ENCODE results near the gene ROR2.
"Not testable (repeated sequence)": the region's sequence is repeated elsewhere in the genome, so short reads cannot be mapped to it uniquely, and the experiment has no call there.

Gene ROR2

DNA sequence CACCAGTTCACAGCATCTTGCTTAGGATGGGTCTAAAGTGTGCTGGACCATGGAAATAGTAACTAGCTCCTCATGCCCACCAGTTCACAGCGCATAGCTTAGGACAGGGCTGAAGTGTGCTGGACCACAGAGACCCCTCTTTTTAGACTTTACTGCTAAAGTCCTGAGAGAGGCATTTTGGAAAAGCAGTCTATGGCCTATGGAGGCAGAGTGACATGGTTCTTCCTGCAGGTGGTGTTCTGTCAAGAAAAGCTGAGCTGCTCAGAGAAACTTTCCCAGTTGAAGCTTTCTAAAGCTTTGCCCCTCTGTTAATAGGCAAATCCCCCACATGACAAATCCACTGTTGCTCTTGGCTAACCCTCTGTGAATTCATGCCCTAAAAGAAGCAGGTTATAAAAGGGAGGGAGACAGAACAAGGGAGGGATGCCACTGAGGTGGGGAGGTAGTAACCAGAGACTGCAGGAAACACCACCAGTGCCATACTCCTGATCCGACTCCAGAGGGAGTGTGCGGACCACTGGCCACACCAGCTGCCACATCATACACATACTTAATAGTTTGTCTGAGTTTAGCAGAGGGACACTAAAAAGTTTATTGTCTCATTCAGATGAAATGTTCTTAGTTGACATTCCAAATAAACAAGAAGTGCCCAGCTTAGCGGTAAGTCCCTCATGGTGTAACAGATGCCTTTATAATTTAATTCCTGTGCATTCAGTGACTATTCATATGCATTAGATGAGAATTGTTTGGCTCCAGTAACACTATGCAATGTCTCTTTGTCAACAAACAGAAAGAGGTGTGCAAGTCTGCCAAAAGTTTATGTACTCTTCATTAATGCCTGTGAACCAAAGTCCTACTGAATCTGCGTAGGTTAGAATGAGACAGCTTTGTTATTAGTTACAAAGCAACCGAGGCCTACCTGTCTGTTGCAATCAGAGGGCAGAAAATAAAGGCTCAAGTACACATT, 290.2 kb downstream of the ROR2 start:
- DNase-seq, result no peak

DNA sequence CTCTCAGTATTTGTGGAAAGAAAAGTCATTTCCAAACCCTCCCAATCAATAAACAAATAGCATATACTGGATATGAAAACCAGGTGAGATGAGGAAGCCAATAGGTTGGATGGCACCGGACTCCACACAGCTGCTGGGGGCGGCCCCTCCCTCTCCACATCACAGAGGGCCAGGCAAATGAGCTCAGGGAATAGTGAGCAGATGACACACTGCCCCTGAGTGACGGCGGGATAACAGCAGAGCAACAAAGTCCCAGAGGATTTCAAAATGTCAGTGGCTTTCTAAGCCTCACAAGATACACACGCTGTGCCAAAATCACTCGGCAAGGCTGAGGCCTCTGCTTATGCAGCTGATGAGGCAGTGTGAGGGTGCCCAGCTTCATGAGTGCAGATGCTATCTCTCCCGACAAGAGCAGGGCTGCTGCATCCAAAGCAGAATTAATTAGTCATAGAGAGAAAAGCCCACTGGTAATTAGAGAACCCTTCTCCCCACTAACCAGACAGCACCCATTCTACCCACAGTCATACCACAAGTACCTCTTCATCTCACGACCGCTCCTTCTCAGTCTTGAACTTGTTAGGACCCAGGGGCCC, 291.4 kb downstream of the ROR2 start:
- DNase-seq, result no peak

DNA sequence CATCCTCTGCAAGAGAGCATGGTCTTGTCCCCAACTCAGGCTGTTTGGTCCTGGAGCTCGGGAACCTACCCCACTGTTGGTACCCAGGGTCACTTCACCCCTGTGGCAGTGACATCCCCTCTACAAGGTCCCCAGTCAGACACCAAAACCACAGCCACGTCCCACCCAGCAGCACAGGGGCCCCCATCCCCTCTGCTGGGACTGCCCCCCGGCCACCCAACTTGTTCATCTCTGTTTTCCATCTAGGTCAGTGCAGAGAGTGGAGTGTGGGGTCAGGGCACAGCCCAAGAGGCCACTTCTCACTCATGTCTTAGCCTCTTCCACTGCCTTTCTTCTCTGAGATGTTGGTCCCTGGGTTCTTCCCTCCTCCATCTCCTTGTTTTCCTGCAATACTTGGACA, 292.5 kb downstream of the ROR2 start:
- DNase-seq, result no peak

DNA sequence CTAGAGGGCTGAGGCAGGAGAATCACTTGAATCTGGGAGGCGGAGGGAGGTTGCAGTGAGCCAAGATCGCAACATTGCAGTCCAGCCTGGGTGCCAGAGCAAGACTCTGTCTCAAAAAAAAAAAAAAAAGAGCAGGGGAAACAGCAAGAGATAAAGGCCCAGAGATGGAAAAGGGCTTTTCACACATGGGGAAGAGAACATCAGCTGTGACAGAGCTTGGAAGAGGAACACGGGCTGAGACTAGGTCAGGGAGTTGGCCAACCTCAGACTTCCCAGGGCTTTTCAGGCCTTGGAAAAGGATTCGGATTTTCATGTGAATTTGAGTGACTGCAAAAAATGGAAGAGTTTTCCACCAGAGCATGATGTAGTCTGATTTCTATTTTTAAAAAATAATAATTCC, 294.4 kb downstream of the ROR2 start:
- no peak for DNase-seq

DNA sequence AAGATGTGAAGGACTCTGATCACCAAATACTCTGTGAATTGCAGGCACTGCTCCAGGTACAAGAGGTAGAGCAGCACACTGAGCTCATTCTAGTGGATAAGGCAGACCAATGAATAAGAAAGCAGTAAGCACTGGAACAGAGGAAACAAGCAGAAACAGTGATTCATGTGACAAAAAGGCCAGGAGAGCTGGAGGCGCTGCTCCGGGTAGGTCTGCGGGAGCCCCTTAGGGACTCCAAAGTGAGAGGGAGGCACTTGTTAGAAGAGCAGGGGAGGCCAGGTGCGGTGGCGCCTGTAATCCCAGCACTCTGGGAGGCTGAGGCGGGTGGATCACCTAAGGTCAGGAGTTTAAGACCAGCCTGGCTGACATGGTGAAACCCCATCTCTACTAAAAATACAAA, 294.8 kb downstream of the ROR2 start:
- no peak for DNase-seq

DNA sequence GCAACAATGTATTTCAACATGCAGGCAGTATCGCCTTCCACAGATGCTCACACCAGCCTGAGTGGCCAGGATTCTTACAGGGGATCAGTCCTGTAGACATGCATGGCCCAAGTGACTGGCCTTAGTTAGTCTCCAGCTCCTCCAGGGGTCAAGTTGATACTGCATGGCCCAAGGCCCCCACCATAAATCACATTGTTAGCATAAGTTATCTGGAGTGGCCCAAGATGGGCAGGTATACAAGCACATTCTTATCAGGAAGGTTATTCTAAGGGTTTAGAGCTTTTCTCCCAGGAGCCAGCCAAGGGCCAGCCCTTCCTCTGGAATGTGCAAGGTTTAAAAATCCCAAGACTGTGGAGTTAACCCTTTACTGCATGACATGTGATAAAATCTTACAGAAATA, 295.5 kb downstream of the ROR2 start:
- no peak for DNase-seq

DNA sequence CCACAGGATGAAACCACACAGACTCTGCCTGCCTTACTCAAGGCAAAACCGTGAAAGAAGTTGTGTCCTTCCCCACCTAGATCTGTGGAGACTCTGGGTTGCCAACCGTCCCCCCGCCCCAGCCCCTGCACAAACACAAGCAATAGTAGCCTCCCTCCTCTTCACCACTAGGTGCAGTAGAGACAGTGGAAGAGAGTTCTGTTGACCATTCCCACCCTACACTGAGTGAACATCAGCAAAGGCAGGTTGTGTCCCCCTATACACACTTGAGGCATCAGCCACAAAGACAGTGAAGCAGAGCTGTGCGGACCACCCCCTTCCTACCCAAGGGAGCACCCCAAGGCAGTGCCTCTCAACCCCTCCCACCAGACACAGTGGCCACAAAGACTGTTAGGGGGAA, 302.7 kb downstream of the ROR2 start:
- no peak for DNase-seq

DNA sequence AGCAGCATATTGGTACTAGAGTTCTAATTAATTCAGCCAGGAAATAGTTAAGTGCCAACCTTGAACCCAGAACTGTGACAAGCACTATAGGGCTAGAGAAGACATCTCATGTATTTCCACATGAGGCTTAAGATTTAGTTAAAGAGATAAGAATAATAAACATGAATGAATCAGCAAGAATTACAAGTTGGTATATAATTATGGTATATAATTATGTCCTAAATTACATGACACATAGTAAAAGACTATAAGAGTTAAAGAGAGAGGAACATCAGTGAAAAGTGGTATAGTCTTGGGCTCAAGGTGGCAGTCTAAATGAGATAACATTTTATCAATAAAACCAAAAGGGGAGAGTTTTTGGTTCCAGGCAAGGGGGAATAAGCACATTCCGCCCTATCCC, 303.3 kb downstream of the ROR2 start:
- DNase-seq, result no peak

DNA sequence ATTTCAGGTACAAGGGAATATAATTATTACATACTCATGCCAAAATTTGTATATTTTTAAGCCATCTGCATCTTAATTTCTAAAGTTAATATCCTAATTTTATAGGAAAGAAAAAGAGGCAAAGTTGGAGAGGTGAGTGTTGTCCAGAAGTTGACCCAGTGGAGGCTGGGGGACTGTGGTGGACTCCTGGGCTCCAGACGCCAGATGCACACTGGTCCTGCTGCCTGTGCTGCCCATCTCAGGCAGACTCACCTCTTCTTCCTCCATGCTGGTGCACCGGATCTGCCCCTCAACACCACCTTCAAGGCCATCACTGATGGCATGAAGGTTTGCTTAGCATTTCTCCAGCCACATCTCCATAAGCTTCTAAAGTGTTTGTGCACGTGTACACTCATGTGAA, 305.6 kb downstream of the ROR2 start:
- no peak for DNase-seq

DNA sequence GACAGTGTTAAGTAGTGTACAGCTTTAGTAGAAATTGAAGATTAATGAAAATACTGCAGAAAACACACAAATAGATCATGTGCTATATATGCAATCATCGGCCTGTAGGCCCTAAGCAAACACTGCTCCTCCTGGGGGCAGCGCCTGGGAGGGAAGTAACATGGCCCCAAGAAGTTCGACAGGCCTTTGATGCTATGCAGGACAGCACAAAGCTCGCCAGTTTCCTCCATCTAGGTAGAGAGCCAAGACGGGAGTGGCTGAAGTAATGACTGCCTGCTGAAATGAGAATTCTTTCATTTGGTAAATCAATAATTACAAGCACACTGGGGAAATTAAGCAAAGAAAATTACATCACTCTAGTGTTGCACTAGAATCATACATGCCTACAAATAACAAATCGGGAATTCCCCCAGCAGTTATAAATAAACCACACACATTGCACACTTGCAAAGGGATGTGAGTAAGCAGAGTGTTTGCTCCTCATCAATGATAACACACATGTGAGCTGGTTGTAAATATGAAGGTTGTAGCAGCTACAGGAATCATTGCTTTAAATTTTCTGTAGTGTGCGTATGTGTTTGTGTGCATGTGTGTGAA, 306.4 kb downstream of the ROR2 start:
- no peak for DNase-seq

DNA sequence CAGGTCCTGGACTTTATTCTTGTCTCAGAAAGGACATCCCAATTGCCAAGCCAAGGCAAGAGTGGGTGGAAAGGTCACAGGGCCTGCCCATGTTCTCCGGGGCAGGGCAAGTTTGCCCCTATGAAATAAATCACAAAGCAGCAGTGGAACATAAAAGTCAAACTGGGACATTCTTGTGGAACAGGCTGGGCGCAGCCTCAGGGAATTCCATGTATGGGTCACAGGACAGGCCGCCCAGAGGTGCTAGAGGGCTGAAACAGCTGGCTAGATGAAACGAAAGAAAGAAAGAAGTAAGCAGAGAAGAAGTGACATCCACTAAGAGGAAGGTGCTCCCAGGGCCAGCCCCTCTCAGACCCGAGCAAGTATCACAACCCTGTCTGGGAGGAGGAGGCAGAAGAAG, 307.3 kb downstream of the ROR2 start:
- DNase-seq, result no peak

DNA sequence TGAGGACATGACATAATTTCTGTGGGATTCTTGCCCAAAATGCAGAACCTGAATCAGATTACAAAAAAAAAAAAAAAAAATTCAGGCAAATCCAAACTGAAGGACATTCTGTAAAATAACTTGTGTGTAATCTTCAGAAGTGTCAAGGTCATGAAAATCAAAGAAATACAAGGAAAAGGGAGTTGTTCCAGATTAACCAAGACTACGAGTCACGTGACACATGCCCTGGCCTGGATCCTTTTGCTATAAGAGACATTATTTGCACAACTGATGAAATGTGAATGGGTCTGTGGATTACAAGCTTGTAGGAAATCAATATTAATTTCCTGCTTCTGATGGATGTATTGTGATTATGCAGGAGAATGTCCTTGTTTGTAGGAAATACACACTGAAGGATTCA, 309.6 kb downstream of the ROR2 start:
- DNase-seq, result no peak

DNA sequence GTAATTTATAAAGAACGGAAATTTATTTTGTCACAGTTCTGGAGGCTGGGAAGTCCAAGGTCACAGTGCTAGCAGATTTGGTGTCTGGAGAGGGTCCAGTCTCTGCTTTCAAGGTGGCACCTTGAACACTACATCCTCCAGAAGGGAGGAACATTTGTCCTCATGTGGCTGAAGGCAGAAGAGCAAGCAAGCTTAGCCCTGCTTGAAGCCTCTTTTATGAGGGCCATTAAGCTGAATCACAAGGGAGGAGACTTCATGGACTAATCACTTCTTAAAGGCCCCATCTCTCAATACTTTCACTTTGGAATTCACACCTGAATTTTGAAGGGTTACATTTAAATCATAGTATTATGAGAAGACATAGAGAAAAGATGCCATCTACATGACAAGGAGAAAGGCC, 311.0 kb downstream of the ROR2 start:
- DNase-seq, result no peak

DNA sequence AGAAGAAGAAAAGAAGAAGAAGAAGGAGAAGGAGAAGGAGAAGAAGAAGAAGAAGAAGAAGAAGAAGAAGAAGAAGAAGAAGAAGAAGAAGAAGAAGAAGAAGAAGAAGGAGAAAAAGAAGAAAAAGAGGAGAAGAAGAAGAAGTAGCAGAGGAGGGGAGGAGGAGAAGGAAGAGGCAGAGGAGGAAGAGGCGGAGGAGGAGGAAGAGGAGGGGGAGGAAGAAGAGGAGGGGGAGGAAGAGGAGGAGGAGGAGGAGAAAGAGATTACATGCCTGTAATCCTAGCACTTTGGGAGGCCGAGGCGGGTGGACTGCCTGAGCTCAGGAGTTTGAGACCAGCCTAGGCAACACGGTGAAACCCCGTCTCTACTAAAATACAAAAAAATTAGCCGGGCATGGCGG, 315.2 kb downstream of the ROR2 start:
- DNase-seq, result not testable (repeated sequence)

DNA sequence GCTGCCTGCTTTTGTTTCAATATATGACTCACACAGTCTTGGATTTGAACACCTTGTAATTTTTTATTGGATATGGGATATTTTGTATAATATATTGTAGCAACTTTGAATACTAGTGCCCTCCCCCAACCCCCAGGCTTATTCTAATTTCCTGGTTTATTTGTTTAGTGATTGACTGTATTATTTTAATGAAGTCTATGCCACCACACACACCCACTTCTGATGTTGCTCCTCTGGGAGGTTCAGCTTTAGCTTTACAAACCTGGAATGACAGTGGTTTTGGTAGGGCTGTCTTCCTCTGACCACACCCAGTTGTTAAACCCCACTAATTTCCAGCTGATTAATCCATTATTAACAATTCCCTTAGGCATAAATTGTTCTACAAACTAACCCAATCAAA, 320.3 kb downstream of the ROR2 start:
- no peak for DNase-seq

DNA sequence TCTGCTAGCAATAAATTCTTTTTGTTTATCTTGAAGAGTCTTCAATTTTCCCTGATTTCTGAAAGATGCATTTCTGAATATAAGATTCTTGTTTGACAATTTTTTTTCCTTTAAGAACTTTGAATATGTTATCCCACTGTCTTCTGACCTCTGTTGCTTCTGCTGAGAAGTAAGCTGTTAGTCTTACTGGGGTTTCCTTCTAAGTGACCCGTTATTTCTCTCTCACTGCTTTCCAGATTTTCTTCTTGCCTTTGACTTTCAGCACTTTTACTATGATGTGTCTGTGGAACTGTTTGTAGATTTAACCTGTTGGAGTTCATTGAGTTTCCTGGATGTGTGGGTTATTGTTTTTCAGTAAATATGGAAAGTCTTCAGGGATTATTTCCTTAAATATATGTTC, 321.1 kb downstream of the ROR2 start:
- DNase-seq, result no peak

DNA sequence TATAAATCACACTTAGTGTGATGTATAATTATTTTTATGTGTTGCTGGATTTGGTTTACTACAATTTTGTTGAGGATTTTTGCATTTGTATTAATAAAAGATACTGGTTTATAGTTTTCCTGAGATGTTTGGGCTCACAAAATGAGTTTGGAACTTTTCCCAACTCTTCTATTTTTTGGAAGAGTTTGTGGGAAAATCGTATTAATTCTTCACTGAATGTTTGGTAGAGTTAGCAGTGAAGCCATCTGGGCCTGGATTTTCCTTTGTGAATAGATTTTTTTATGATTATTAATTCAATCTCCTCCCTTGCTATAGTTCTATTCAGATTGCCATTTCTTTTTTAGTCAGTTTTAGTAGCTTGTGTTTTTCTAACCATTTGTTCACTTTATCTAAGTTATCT, 324.7 kb downstream of the ROR2 start:
- no peak for DNase-seq

DNA sequence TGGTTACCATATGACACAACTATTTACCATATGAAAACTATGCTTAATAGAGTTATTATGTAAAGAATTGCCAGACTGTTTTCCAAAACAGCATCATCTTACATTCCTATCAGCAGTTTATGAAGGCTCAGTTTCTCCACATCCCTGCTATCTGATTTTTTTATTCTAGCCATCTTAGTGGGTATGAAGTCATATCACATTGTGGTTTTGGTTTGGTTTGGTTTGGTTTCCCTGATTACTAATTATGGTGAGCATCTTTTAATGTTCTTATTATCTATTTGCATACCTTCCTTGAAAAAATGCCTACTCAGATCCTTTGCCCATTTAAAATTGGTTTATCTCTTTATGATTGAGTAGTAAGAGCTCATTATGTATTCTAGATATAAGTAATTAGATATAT, 327.0 kb downstream of the ROR2 start:
- no peak for DNase-seq

DNA sequence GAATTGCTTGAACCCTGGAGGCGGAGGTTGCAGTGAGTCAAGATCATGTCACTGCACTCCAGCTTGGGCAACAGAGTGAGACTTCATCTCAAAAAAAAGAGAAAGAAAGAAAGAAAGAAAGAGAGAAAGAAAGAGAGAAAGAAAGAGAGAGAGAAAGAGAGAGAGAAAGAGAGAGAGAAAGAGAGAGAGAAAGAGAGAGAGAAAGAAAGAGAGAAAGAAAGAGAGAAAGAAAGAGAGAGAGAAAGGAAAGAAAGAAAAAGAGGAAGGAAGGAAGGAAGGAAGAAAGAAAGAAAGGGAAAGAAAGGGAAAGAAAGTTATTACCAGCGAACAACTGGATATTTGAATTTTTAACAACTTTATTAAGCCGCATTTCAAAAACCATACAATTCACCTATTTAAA, 327.9 kb downstream of the ROR2 start:
- DNase-seq, result not testable (repeated sequence)

DNA sequence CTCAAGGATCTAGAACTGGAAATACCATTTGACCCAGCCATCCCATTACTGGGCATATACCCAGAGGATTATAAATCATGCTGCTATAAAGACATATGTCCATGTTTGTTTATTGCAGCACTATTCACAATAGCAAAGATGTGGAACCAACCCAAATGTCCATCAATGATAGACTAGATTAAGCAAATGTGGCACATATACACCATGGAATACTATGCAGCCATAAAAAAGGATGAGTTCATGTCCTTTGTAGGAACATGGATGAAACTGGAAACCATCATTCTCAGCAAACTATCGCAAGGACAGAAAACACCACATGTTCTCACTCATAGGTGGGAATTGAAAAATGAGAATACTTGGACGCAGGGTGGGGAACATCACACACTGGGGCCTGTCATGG, 336.0 kb downstream of the ROR2 start:
- not testable (repeated sequence) for DNase-seq

DNA sequence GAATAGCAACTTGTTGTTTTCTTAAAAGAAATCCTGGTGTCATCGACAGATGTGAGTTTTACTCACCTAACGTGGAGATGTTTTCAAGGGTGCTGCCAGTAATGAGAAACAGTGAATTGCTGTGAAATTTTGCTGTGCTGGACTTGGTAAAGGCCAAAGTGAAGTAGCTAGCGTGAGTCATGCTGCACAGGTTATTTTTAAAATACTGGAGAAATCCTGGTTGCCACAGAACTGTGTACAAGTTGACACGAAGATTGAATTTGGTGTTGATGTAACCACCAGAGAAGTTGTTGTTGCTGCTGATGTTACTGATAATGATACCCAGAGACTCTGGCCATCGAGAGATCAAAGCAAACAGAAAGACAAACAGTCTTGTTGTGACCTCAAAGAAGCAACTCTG, 338.4 kb downstream of the ROR2 start:
- no peak for DNase-seq

DNA sequence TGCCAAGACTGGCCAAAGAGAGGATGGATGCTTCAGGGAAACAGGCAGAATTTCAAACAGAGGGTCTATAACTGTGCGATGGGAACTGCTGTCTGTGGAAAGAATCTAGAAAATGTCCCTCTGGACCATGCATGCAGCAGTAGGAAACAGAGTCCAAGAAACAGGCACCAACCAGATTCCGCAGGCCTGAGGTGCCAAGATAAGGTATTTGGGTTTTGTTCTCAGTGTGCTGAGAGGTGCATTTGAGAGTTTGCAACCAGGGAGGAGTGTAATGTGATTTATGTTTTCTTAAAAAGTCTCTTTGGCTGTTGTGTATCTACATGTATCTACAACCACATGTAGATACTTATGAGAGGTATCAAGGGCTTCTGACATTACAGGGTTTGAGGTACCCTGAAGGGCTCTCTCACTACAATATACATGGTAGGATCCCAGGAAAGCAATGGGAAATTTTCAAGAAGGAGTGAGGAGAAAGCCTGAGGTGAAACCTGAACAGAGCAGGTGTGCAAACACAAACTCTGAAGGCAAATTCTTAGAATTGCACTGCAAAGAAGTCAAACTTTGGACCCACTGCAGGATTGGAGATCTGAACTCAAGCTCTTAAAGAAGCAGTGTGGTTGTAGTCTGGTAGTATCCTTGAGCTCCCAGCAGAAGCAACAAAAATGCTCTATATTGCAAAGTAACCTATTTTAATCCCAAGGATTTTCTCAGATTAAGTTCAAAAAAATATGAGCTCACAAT, 343.6 kb downstream of the ROR2 start:
- no peak for DNase-seq

DNA sequence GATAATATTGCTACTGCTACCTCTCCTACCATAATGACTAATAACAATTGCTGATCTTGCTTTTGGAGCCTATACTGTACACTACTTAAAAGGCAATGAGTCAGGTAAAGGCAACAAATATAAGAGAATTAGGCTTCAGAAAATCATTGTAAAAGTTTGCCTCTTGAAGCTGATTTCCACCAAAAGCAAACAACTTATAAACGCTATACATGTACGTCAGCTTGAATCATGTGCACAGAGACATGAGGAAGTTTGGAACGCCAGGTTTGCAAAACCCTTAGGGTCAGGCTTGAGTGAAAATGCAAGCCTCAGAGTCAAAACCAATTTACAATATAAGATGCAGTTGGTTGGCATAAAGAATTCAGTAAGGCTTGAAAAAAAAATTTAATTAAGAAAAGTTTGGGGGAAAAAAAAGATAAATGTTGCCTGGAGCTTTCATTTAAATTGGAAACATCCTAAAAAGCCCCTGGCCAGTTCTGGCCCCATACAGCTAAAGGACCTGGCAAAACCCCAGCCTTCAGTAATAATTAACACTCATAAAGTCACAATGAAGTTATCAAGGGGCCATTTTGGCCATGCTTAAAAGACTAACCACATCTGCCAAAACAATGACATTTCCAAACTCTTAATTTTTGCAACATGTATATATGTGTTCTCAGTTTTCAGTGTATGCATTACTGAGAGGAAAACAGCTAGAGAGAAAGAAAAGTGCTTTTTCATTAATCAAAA, 345.4 kb downstream of the ROR2 start:
- DNase-seq, result no peak
